Panc1 (cell line): Measurements from ENCODE around the gene TUBA3E. TPM values are rescaled to one million over a fixed set of nuclear protein-coding genes. Genes with fewer than 3 reads are reported as not detected.
"Not testable (repeated sequence)": the region's sequence is repeated elsewhere in the genome, so short reads cannot be mapped to it uniquely, and the experiment has no call there.

Experiments
- ATAC-seq: fragments of 200-7000 bp; cut with Tn5 transposase; 2 replicates; pipeline ENCODE4 v1.9.1; 2020; ENCODE audit warnings: mild to moderate bottlenecking, moderate library complexity
- BruUV-seq: library from RNA; stranded (reverse); fragments of 400-500 nt; replicated peaks from 2 replicates; lab custom pipeline; 2021; lab: Mats Ljungman, UMichigan
- CTCF ChIA-PET: fragments of 300-600 bp; sonication (Branson Sonifier 250); formaldehyde crosslinking; loops from one replicate; lab custom pipeline; 2022; ENCODE audit warnings: antibody characterized with exemption; lab: Charles Lee
- POLR2A ChIA-PET: fragments of 300-600 bp; sonication (Branson Sonifier 250); formaldehyde crosslinking; loops from one replicate; lab custom pipeline; 2022; ENCODE audit warnings: antibody characterized with exemption; lab: Charles Lee
- DNase-seq: peaks from one replicate; pipeline ENCODE4 v3.0.0-alpha.2; 2010; ENCODE audit warnings: low read depth, low spot score
- H3K27ac ChIP-seq: 2 replicates; pipeline ENCODE4 v1.5.1; 2011; ENCODE audit warnings: mild to moderate bottlenecking, low read length, inconsistent platforms
- H3K27me3 ChIP-seq: fragments of 200-500 bp; sonication (Bioruptor generic); 2 replicates; pipeline ENCODE4 v1.6.0; 2014; ENCODE audit warnings: low read length, inconsistent platforms; ENCODE audit not compliant: control insufficient read depth, insufficient read depth
- H3K36me3 ChIP-seq: fragments of 200-500 bp; sonication (Bioruptor generic); 2 replicates; pipeline ENCODE4 v1.5.1; 2014; ENCODE audit warnings: inconsistent platforms, mild to moderate bottlenecking, low read length, moderate library complexity; ENCODE audit not compliant: control insufficient read depth, insufficient read depth
- H3K4me1 ChIP-seq: 2 replicates; pipeline ENCODE4 v1.5.1; 2011; ENCODE audit warnings: inconsistent platforms, mild to moderate bottlenecking, low read length, moderate library complexity; ENCODE audit not compliant: control insufficient read depth, insufficient read depth
- H3K4me3 ChIP-seq, 2 experiments: 2 replicates each; pipeline ENCODE4 v1.5.1; 2011 to 2012; ENCODE audit warnings: low read depth in 2 of 2, low read length in 2 of 2, mild to moderate bottlenecking in 2 of 2, inconsistent platforms in 1 of 2, moderate library complexity in 1 of 2
- H3K9me3 ChIP-seq: fragments of 200-500 bp; sonication (Bioruptor generic); 2 replicates; pipeline ENCODE4 v1.5.1; 2014; ENCODE audit warnings: low read depth, mild to moderate bottlenecking, inconsistent platforms, low read length, moderate library complexity; ENCODE audit not compliant: control insufficient read depth, insufficient read depth
- POLR2AphosphoS5 ChIP-seq: IDR thresholded peaks from 2 replicates; pipeline ENCODE4 v1.6.1; 2012; ENCODE audit warnings: mild to moderate bottlenecking, low read depth, low read length, moderate library complexity
- SIN3A ChIP-seq: IDR thresholded peaks from 2 replicates; pipeline ENCODE4 v1.6.1; 2012; ENCODE audit warnings: low read depth, mild to moderate bottlenecking, low read length, moderate library complexity, borderline replicate concordance; ENCODE audit not compliant: insufficient read depth
- TCF7L2 ChIP-seq: IDR thresholded peaks from 2 replicates; pipeline ENCODE4 v1.6.1; 2011; ENCODE audit warnings: mild to moderate bottlenecking, low read depth, low read length, inconsistent platforms
- in situ Hi-C: cut with HindIII; loops from 2 replicates; pipeline ENCODE4 v1.10.0; 2016; ENCODE audit warnings: low sequenced_read_pairs, low pct_unique_long_range_greater_than_20kb
- intact Hi-C: fragments of 100-400 bp; cut with micrococcal nuclease; formaldehyde crosslinking; loops from one replicate; pipeline ENCODE4 v1.10.0; 2022; ENCODE audit not compliant: unreplicated experiment
- total RNA-seq: library from RNA; stranded (reverse); gene quantifications from one replicate; pipeline ENCODE4 v1.2.1, GENCODE V29; 2021; ENCODE audit not compliant: unreplicated experiment
- TF ChIP-seq, protein P1 (sequence below): fragments of 450-650 bp; IDR thresholded peaks from 2 replicates; pipeline ENCODE4 v1.5.1; 2017; ENCODE audit warnings: mild to moderate bottlenecking
- TF ChIP-seq, protein P2 (sequence below), 2 experiments: IDR thresholded peaks; 2 replicates each; pipeline ENCODE4 v1.6.1; 2011 to 2012; ENCODE audit warnings: low read depth in 2 of 2, control low read depth in 1 of 2, low read length in 1 of 2, mild to moderate bottlenecking in 1 of 2, moderate library complexity in 1 of 2; ENCODE audit not compliant: insufficient read depth in 1 of 2

TUBA3E gene
- total RNA-seq, 1 experiment from 2014 or later, result not detected

DNA sequence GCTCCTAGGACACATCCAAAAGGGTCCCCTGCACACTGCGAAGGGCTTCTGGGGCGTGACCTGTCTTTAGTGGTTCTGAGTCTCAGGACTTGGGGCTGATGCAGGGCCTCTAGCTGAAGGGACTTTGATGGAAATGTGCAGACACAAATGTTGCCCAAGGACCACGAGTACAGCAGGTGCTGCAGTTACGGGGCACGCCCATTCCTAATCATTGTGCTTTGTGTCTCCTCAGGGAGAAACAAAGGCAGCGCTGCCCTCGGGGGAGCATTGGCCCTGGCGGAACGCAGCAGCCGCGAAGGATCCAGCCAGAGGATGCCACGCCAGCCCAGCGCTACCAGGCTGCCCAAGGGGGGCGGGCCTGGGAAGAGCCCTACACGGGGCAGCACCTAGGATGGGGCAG, 8.0 kb downstream of the TUBA3E start:
- no peaks in the 10 kb centered on the region for H3K9me3 ChIP-seq
- CTCF ChIA-PET, result interaction anchor here (0.7 kb wide), 1 partner anchor 117 kb away, joined by 4 read pairs; no protein-coding TSS in a partner anchor
- DNase-seq (no peak), ATAC-seq (peak; percentile 16; the same call in 1 of the 2 replicates)
- intact Hi-C loops (no loop called here), in situ Hi-C loops (no loop called here)
- POLR2A ChIA-PET, result no interaction called here
- no peaks in the 10 kb centered on the region for H3K4me1 ChIP-seq
- H3K36me3 ChIP-seq, result no peaks in the 10 kb centered on the region
- H3K27ac ChIP-seq, result no peak overlapping the region
- no peaks in the 10 kb centered on the region for H3K27me3 ChIP-seq
- no TSS peak for BruUV-seq
- no peak overlapping the region for H3K4me3 ChIP-seq
- no peak for TF ChIP-seq SIN3A
- TF ChIP-seq TCF7L2, result no peak
- TF ChIP-seq, protein P1, sequence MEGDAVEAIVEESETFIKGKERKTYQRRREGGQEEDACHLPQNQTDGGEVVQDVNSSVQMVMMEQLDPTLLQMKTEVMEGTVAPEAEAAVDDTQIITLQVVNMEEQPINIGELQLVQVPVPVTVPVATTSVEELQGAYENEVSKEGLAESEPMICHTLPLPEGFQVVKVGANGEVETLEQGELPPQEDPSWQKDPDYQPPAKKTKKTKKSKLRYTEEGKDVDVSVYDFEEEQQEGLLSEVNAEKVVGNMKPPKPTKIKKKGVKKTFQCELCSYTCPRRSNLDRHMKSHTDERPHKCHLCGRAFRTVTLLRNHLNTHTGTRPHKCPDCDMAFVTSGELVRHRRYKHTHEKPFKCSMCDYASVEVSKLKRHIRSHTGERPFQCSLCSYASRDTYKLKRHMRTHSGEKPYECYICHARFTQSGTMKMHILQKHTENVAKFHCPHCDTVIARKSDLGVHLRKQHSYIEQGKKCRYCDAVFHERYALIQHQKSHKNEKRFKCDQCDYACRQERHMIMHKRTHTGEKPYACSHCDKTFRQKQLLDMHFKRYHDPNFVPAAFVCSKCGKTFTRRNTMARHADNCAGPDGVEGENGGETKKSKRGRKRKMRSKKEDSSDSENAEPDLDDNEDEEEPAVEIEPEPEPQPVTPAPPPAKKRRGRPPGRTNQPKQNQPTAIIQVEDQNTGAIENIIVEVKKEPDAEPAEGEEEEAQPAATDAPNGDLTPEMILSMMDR, result no peak
- TF ChIP-seq, protein P2, sequence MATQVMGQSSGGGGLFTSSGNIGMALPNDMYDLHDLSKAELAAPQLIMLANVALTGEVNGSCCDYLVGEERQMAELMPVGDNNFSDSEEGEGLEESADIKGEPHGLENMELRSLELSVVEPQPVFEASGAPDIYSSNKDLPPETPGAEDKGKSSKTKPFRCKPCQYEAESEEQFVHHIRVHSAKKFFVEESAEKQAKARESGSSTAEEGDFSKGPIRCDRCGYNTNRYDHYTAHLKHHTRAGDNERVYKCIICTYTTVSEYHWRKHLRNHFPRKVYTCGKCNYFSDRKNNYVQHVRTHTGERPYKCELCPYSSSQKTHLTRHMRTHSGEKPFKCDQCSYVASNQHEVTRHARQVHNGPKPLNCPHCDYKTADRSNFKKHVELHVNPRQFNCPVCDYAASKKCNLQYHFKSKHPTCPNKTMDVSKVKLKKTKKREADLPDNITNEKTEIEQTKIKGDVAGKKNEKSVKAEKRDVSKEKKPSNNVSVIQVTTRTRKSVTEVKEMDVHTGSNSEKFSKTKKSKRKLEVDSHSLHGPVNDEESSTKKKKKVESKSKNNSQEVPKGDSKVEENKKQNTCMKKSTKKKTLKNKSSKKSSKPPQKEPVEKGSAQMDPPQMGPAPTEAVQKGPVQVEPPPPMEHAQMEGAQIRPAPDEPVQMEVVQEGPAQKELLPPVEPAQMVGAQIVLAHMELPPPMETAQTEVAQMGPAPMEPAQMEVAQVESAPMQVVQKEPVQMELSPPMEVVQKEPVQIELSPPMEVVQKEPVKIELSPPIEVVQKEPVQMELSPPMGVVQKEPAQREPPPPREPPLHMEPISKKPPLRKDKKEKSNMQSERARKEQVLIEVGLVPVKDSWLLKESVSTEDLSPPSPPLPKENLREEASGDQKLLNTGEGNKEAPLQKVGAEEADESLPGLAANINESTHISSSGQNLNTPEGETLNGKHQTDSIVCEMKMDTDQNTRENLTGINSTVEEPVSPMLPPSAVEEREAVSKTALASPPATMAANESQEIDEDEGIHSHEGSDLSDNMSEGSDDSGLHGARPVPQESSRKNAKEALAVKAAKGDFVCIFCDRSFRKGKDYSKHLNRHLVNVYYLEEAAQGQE (IDR thresholded peaks at IDR 0.05; ENCODE audit: insufficient read depth in 1 of 2, low read depth in 2 of 2, low read length in 1 of 2), result no peak
- no peak for TF ChIP-seq POLR2AphosphoS5

DNA sequence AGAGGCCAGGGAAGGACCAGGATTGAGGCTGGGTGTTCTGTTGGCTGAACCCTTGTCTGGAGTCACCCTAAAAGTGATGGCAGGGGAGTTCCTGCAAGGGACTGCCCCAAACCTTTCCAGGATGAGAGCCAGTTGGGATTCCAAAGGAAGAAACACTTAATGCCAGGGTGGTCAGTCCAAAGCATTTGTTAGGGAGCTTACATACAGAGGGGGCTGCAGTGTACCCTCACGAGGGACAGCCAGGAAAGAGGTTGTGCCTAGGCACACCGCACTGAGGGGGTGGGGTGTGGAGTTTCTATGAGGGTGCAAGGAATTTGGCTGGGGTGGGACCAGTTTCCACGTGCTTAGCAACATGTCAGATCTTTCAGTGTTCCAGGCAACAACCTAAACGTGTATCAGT, 9.3 kb downstream of the TUBA3E start:
- H3K9me3 ChIP-seq, H3K4me1 ChIP-seq, ATAC-seq, H3K36me3 ChIP-seq, intact Hi-C loops, CTCF ChIA-PET, H3K4me3 ChIP-seq, DNase-seq, H3K27me3 ChIP-seq, H3K27ac ChIP-seq, POLR2A ChIA-PET, in situ Hi-C loops: not testable (repeated sequence)
- BruUV-seq, result TSS peak; percentile 14

DNA sequence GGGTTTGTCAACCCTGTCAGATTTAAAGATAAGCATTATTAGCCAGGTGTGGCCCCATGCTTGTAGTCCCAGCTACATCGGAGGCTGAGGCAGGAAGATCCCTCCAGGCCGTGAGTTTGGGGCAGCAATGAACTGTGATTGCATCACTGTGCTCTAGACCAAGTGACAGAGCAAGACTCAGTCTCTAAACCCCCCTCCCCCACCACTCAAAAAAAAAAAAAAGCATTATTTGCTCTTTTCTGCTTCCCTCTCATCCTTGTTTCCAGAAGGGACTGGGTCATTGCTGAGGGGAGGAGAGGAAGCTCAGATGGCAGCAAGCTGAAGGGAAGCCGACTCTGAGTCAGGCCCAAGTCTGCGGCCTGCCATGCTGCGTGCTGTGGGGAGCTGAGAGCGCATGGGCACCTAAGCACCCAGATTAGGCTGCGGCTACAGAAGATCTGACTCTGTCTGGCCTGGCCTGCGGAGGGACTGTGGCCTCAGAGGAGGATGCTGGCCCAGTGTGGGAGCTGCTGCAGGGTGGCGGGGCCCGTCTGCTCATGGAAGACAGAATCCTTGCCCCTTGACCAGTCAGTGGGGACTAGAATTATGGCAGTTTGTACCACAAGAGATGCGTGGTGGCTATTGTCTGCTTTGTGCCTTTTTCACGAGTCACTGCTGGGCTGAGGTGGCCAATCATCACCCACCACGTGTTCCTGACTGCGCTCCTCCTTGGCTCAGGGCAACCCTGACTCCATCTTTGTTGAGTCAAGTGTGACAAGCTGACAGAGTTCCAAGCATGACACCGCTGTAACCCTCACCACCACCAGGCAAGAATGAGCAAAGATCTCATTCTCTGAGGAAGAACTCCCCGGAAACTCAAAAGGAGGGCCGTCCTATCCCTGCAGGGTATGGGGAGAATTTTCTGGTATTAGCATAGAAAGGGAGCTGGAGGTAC, 10.1 kb downstream of the TUBA3E start:
- H3K36me3 ChIP-seq, intact Hi-C loops, CTCF ChIA-PET, H3K4me3 ChIP-seq, DNase-seq, in situ Hi-C loops, H3K27ac ChIP-seq, H3K27me3 ChIP-seq, ATAC-seq, BruUV-seq, H3K9me3 ChIP-seq, H3K4me1 ChIP-seq: not testable (repeated sequence)
- POLR2A ChIA-PET, result interaction anchor here (0.7 kb wide), 2 partner anchors 17 to 194 kb away, joined by 5 to 10 read pairs; no protein-coding TSS in a partner anchor
